NT2/D1 (cell line): ENCODE measurements around the gene GHRHR.

Experiments used
- SUZ12 ChIP-seq: IDR thresholded peaks from 2 replicates; pipeline ENCODE4 v1.6.1; 2011; ENCODE audit not compliant: insufficient read length, insufficient read depth; ENCODE audit errors: extremely low read depth
- YY1 ChIP-seq: IDR thresholded peaks from 2 replicates; pipeline ENCODE4 v1.6.1; 2011; ENCODE audit not compliant: insufficient read length, insufficient read depth
- ZNF274 ChIP-seq: IDR thresholded peaks from 2 replicates; pipeline ENCODE4 v1.6.1; 2011; ENCODE audit warnings: mild to moderate bottlenecking, low read depth, low read length

DNA sequence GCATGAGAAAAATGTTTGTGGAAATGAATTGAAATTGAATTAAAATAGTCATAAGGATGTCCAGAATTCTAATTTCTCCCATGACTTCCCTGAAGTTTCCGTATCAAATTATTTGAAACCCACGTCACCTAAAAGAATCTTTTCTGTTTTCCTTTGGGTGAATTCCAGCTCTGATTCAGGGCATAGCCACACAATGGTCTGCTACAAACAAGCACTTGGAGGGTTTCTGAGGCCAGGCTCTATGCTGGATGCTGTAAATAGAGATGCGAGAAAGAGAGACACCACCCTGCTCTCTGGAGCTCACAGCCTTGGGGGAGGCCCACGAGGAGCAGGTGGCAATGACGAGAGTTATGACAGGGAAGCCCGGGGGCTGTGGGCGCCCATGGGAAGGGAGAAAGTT lies 33.6 kb downstream of the GHRHR start:
- no peak for TF ChIP-seq ZNF274
- no peak for TF ChIP-seq YY1
- no peak for TF ChIP-seq SUZ12
